GM10248 (cell line): ENCODE measurements around the gene KLRF1.

ENCODE experiments used
- CTCF ChIA-PET: fragments of 300-600 bp; sonication (Branson Sonifier 250); formaldehyde crosslinking; extraction: SDS; loops from one replicate; lab custom pipeline; 2021; ENCODE audit warnings: antibody characterized with exemption; lab: Yijun Ruan, JAX
- POLR2A ChIA-PET: fragments of 350-650 bp; sonication (Branson Sonifier 250); formaldehyde crosslinking; extraction: SDS; loops from one replicate; lab custom pipeline; 2020; ENCODE audit warnings: antibody characterized with exemption; lab: Yijun Ruan, JAX
- DNase-seq: peaks from one replicate; pipeline ENCODE4 v3.0.0; 2012; ENCODE audit errors: extremely low spot score
- CTCF ChIP-seq: IDR thresholded peaks from 2 replicates; pipeline ENCODE4 v1.5.1; 2012; ENCODE audit warnings: mild to moderate bottlenecking, low read depth; ENCODE audit errors: extremely low read depth, missing control alignments, control extremely low read depth

Gene KLRF1

GRCh38 chr12:9883175-9883574 is 55.9 kb downstream of the KLRF1 start:
- no peak for DNase-seq
- TF ChIP-seq CTCF = no peak
- POLR2A ChIA-PET = no interaction called here
- CTCF ChIA-PET = interaction anchor here (1.2 kb wide), 1 partner anchor 11 kb away, joined by 3 read pairs; no protein-coding TSS in a partner anchor

DNA sequence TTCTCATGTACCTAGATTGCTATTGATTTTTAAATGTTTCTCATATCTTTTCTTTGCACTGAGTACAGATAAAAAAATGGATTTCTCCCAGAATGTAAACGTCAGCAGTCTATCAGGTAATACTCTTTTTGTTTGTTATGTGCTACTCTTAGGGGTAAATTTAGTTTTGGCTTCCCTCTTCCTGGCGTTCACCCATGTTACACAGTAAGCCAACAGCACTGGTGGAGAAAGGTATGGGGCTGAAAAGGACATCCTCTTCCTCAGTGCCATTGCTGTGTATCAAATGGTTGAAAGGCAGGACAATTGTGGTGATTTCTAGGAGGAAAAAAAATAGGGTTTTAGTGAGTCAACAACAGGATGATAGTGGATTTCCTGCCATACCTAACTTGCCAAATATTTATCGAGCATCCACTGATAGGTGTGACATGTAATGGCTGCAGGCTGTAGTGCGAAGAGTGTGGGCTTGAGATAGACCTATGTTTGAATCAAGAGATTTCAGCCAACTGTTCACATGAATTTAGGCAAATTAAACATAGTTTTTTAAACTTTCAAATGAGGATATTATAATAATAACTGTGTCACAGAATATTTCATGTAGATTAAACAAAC is 61.5 kb downstream of the KLRF1 start:
- ChIA-PET CTCF (no interaction called here), POLR2A (no interaction called here)
- no peak for DNase-seq
- TF ChIP-seq CTCF = no peak
